OCI-LY7 (cell line): ENCODE results near the gene C16orf46. TPM values are rescaled to one million over a fixed set of nuclear protein-coding genes. Genes with fewer than 3 reads are reported as not detected.

Experiments used
- BruUV-seq: library from RNA; stranded (reverse); fragments of 400-500 nt; replicated peaks from 2 replicates; lab custom pipeline; 2021; lab: Mats Ljungman, UMichigan
- CTCF ChIA-PET: fragments of 300-600 bp; sonication (Branson Sonifier 250); formaldehyde crosslinking; loops from one replicate; lab custom pipeline; 2022; ENCODE audit warnings: antibody characterized with exemption; ENCODE audit not compliant: unreplicated experiment; lab: Charles Lee
- POLR2A ChIA-PET: fragments of 300-600 bp; sonication (Branson Sonifier 250); formaldehyde crosslinking; loops from one replicate; lab custom pipeline; 2022; ENCODE audit warnings: antibody characterized with exemption; lab: Charles Lee
- DNase-seq: peaks from one replicate; pipeline ENCODE4 v3.0.0-alpha.2; 2015; ENCODE audit warnings: low spot score
- H2AFZ ChIP-seq: fragments of 200-600 bp; sonication (generic), shearing (Covaris generic); 2 replicates; pipeline ENCODE4 v1.6.1; 2014; ENCODE audit warnings: mild to moderate bottlenecking, antibody characterized with exemption, low read length, moderate library complexity
- H3K27ac ChIP-seq: fragments of 200-600 bp; sonication (generic); 2 replicates; pipeline ENCODE4 v1.5.1; 2014; ENCODE audit warnings: mixed run types, low read depth, mild to moderate bottlenecking, moderate library complexity, low read length, inconsistent platforms; ENCODE audit not compliant: poor library complexity, severe bottlenecking
- H3K36me3 ChIP-seq: fragments of 200-600 bp; sonication (generic); 2 replicates; pipeline ENCODE4 v1.6.1; 2014; ENCODE audit warnings: mild to moderate bottlenecking, antibody characterized with exemption, low read length, moderate library complexity, mixed read lengths; ENCODE audit not compliant: insufficient read depth
- H3K4me1 ChIP-seq: fragments of 200-600 bp; sonication (generic); 2 replicates; pipeline ENCODE4 v1.5.1; 2014; ENCODE audit warnings: mild to moderate bottlenecking, low read length; ENCODE audit not compliant: insufficient read depth, poor library complexity, severe bottlenecking
- H3K4me2 ChIP-seq: fragments of 200-600 bp; sonication (generic); 2 replicates; pipeline ENCODE4 v1.6.1; 2014; ENCODE audit warnings: mild to moderate bottlenecking, low read length
- H3K4me3 ChIP-seq: fragments of 200-600 bp; sonication (generic); 2 replicates; pipeline ENCODE4 v1.5.1; 2014; ENCODE audit warnings: mild to moderate bottlenecking, low read depth, low read length; ENCODE audit not compliant: poor library complexity, severe bottlenecking
- H3K79me2 ChIP-seq: fragments of 200-600 bp; sonication (generic); 2 replicates; pipeline ENCODE4 v1.6.1; 2016; ENCODE audit warnings: low read depth, mild to moderate bottlenecking, low read length, moderate library complexity, mixed read lengths; ENCODE audit not compliant: insufficient read depth
- H3K9me2 ChIP-seq: fragments of 200-600 bp; sonication (generic); 2 replicates; pipeline ENCODE4 v1.6.1; 2016; ENCODE audit warnings: mild to moderate bottlenecking, low read length, mixed read lengths; ENCODE audit not compliant: insufficient read depth
- H3K9me3 ChIP-seq: fragments of 200-600 bp; sonication (generic); 2 replicates; pipeline ENCODE4 v1.6.1; 2014; ENCODE audit warnings: mild to moderate bottlenecking, mixed run types, low read length, mixed read lengths
- H4K20me1 ChIP-seq: fragments of 200-600 bp; sonication (generic); 2 replicates; pipeline ENCODE4 v1.6.1; 2014; ENCODE audit warnings: mild to moderate bottlenecking, antibody characterized with exemption, low read length, moderate library complexity, mixed read lengths; ENCODE audit not compliant: insufficient read depth
- CTCF ChIP-seq: fragments of 200-600 bp; sonication (generic); conservative IDR thresholded peaks from 2 replicates; pipeline ENCODE4 v1.5.1; 2014; ENCODE audit warnings: mild to moderate bottlenecking, antibody characterized with exemption, low read length, moderate library complexity, mixed read lengths
- EZH2phosphoT487 ChIP-seq: fragments of 200-600 bp; sonication (generic); IDR thresholded peaks from 2 replicates; pipeline ENCODE4 v1.6.1; 2018; ENCODE audit warnings: low read depth, borderline replicate concordance, mild to moderate bottlenecking, mixed run types, antibody characterized with exemption, low read length, moderate library complexity, mixed read lengths
- intact Hi-C: fragments of 100-400 bp; cut with micrococcal nuclease; formaldehyde crosslinking; loops from one replicate; pipeline ENCODE4 v1.10.0; 2022; ENCODE audit not compliant: unreplicated experiment
- total RNA-seq, 2 experiments: library from RNA; depleted of rRNA in 1 of 2; stranded (reverse); fragments of >200 nt in 1 of 2; shearing (Covaris generic) in 1 of 2; gene quantifications; 2 replicates each; pipeline ENCODE4 v1.2.3, GENCODE V29; 2014 to 2022

Gene C16orf46
- total RNA-seq, 2 experiments from 2014 or later, result 0.69 to 1.2 TPM

DNA sequence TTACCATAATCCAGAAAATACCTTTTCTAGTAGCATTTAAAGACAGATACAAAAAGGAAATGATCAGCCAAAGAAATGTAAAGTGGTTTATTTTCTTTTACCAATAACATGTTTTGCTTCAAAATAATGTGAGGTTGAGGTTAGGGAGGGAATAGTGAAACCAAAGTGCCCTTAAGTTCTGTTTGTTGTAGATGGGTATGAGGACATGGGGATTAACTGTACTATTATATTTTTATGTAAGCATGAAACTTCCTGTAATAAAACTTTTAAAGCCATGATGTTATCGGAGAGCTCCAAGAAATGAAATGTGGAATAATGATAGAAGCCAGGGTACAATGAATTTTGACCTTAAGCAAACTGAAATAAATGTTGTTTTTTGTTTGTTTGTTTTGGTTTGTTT, 9.9 kb downstream of the C16orf46 start:
- no peak overlapping the region for H2AFZ ChIP-seq
- CTCF ChIA-PET, result no interaction called here
- DNase-seq, result no peak
- H3K4me1 ChIP-seq, result no peaks in the 10 kb centered on the region
- POLR2A ChIA-PET, result no interaction called here
- no peaks in the 10 kb centered on the region for H3K9me2 ChIP-seq
- H3K4me3 ChIP-seq, result no peak overlapping the region
- H3K79me2 ChIP-seq, result no peaks in the 10 kb centered on the region
- H3K4me2 ChIP-seq, result no peak overlapping the region
- intact Hi-C loops, result no loop called here
- BruUV-seq, result no TSS peak
- TF ChIP-seq CTCF, result no peak
- no peak for TF ChIP-seq EZH2phosphoT487
- H3K36me3 ChIP-seq, result no peaks in the 10 kb centered on the region
- H3K27ac ChIP-seq, result no peak overlapping the region
- no peaks in the 10 kb centered on the region for H3K9me3 ChIP-seq
- H4K20me1 ChIP-seq, result no peaks in the 10 kb centered on the region

DNA sequence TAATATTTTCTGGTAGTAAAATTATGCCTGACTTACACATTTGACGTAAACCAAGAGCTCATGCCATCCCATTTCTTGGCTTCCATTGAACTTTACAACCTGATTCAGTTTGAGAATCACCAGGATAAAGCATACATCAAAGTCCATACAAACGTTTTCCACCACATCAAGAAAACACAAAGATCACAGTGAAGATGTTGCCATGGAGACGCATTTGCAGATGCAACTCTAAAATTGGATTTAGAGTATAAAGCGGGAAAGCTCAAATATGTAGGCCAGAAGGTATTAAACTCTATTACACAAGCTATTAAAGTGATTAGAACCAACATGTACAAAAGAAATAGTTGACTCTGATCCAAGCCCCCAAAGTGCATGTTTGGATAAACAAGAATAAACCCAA, 10.4 kb downstream of the C16orf46 start:
- intact Hi-C loops, result no loop called here
- no peaks in the 10 kb centered on the region for H3K36me3 ChIP-seq
- H4K20me1 ChIP-seq, result no peaks in the 10 kb centered on the region
- no peaks in the 10 kb centered on the region for H3K9me2 ChIP-seq
- H3K4me1 ChIP-seq, result no peaks in the 10 kb centered on the region
- no peak overlapping the region for H3K27ac ChIP-seq
- H3K4me2 ChIP-seq, result no peak overlapping the region
- ChIA-PET POLR2A (interaction anchor here (0.7 to 1.0 kb wide), 2 partner anchors 10 to 11 kb away, joined by 3 to 5 read pairs; partner anchors contain the start of gene C16orf46), CTCF (no interaction called here)
- H2AFZ ChIP-seq, result no peak overlapping the region
- H3K79me2 ChIP-seq, result no peaks in the 10 kb centered on the region
- BruUV-seq, result no TSS peak
- H3K9me3 ChIP-seq, result no peaks in the 10 kb centered on the region
- TF ChIP-seq EZH2phosphoT487 (no peak), CTCF (no peak)
- DNase-seq, result no peak
- no peak overlapping the region for H3K4me3 ChIP-seq

- H3K27ac ChIP-seq, result no peak overlapping the region
- H3K9me2 ChIP-seq, result no peaks in the 10 kb centered on the region
- no peaks in the 10 kb centered on the region for H3K79me2 ChIP-seq
- no peaks in the 10 kb centered on the region for H4K20me1 ChIP-seq
- H3K4me3 ChIP-seq, result no peak overlapping the region
- TF ChIP-seq CTCF, result no peak
- no peak for TF ChIP-seq EZH2phosphoT487
- H3K9me3 ChIP-seq, result no peaks in the 10 kb centered on the region
- BruUV-seq, result no TSS peak
- POLR2A ChIA-PET, result interaction anchor here (0.8 kb wide), 1 partner anchor 11 kb away, joined by 3 read pairs; no protein-coding TSS in a partner anchor
- H3K4me2 ChIP-seq, result no peak overlapping the region
- intact Hi-C loops, result no loop called here
- H3K4me1 ChIP-seq, result no peaks in the 10 kb centered on the region
- no peak overlapping the region for H2AFZ ChIP-seq
- CTCF ChIA-PET, result no interaction called here
- no peaks in the 10 kb centered on the region for H3K36me3 ChIP-seq
- DNase-seq, result no peak
Observed at GRCh38 chr16:81061871-81062608, 15.0 kb downstream of the C16orf46 start.
